ENCODE measurements around the gene FBXW7. TPM values are rescaled to one million over a fixed set of nuclear protein-coding genes. Genes with fewer than 3 reads are reported as not detected.

Gene FBXW7
- total and polyA plus RNA-seq, 2 of the 13 experiments (the other 11 are each of a cell fraction or from before 2014, with no cell fraction given), result 5.0 to 40.9 TPM

DNA sequence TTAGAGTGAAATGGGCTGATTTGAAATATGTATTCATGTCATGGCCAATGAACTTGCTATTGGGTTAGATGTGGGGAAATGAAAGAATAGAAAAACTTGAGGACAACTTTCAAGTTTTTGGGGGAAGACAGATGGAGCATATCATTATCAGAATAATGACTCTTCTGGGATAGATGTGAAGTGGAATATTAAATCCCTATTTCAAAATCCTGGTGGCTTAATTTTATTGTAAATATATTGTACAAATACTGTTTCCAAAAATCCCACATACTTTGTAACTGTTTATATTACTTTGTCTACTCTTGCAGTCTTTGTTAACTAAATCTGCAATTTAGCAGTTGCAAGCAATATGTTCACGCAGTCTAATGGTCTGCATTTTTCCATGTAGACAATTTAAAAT lies 35.9 kb upstream of the FBXW7 start:
- Histone ChIP-seq H3K9ac (ENCODE audit: insufficient read depth, low read depth, low read length) (no peak overlapping the region), H3K79me2 (ENCODE audit: insufficient read depth, low read length) (no peaks in the 10 kb centered on the region), H3K36me3 (replicated peaks in 1 of 2; ENCODE audit: control insufficient read depth in 1 of 2, insufficient read depth in 2 of 2, low read length in 2 of 2) (no peaks in the 10 kb centered on the region), H3K4me2 (ENCODE audit: low read depth, low read length) (no peak overlapping the region), H3K27me3 (ENCODE audit: control insufficient read depth in 1 of 2, insufficient read depth in 2 of 2, low read length in 2 of 2) (peaks cover 0 to 3% of the 10 kb centered on the region in 2 experiments; a peak in 1 of 5 replicates), H3K4me1 (ENCODE audit: insufficient read depth, low read length) (peaks cover 13% of the 10 kb centered on the region), H4K20me1 (ENCODE audit: insufficient read depth, low read length) (no peaks in the 10 kb centered on the region), H3K9me3 (ENCODE audit: low read length) (no peaks in the 10 kb centered on the region), H3K4me3 (replicated peaks in 1 of 3; ENCODE audit: insufficient read depth in 1 of 3, low read depth in 2 of 3, low read length in 3 of 3) (no peak overlapping the region), H3K27ac (ENCODE audit: extremely low read length, insufficient read depth, low read length) (no peak overlapping the region), H2AFZ (ENCODE audit: low read length) (no peak overlapping the region)
- no TSS peak for BruUV-seq (replicated peaks)
- FAIRE-seq (no peak), DNase-seq (ENCODE audit: low spot score) (no peak), ATAC-seq (no peak)
- in situ Hi-C loops (cut with HindIII; ENCODE audit: extremely low pct_ligation_motif_present, low pct_unique_long_range_greater_than_20kb), result no loop called here
- ChIA-PET POLR2A (no interaction called here), CTCF (ENCODE audit: low intra/inter-chr PET ratio, low total read pairs) (no interaction called here)
- 93% methylated on average over 1 of the region's 1 CpG for WGBS (ENCODE audit: low lambda C conversion rate)
- intact Hi-C loops (cut with micrococcal nuclease; ENCODE audit: unreplicated experiment), result no loop called here
- TF ChIP-seq, protein P1, sequence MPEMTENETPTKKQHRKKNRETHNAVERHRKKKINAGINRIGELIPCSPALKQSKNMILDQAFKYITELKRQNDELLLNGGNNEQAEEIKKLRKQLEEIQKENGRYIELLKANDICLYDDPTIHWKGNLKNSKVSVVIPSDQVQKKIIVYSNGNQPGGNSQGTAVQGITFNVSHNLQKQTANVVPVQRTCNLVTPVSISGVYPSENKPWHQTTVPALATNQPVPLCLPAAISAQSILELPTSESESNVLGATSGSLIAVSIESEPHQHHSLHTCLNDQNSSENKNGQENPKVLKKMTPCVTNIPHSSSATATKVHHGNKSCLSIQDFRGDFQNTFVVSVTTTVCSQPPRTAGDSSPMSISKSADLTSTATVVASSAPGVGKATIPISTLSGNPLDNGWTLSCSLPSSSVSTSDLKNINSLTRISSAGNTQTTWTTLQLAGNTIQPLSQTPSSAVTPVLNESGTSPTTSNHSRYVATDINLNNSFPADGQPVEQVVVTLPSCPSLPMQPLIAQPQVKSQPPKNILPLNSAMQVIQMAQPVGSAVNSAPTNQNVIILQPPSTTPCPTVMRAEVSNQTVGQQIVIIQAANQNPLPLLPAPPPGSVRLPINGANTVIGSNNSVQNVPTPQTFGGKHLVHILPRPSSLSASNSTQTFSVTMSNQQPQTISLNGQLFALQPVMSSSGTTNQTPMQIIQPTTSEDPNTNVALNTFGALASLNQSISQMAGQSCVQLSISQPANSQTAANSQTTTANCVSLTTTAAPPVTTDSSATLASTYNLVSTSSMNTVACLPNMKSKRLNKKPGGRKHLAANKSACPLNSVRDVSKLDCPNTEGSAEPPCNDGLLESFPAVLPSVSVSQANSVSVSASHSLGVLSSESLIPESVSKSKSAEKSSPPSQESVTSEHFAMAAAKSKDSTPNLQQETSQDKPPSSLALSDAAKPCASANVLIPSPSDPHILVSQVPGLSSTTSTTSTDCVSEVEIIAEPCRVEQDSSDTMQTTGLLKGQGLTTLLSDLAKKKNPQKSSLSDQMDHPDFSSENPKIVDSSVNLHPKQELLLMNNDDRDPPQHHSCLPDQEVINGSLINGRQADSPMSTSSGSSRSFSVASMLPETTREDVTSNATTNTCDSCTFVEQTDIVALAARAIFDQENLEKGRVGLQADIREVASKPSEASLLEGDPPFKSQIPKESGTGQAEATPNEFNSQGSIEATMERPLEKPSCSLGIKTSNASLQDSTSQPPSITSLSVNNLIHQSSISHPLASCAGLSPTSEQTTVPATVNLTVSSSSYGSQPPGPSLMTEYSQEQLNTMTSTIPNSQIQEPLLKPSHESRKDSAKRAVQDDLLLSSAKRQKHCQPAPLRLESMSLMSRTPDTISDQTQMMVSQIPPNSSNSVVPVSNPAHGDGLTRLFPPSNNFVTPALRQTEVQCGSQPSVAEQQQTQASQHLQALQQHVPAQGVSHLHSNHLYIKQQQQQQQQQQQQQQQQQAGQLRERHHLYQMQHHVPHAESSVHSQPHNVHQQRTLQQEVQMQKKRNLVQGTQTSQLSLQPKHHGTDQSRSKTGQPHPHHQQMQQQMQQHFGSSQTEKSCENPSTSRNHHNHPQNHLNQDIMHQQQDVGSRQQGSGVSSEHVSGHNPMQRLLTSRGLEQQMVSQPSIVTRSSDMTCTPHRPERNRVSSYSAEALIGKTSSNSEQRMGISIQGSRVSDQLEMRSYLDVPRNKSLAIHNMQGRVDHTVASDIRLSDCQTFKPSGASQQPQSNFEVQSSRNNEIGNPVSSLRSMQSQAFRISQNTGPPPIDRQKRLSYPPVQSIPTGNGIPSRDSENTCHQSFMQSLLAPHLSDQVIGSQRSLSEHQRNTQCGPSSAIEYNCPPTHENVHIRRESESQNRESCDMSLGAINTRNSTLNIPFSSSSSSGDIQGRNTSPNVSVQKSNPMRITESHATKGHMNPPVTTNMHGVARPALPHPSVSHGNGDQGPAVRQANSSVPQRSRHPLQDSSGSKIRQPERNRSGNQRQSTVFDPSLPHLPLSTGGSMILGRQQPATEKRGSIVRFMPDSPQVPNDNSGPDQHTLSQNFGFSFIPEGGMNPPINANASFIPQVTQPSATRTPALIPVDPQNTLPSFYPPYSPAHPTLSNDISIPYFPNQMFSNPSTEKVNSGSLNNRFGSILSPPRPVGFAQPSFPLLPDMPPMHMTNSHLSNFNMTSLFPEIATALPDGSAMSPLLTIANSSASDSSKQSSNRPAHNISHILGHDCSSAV (CRISPR knock-in tag; IDR thresholded peaks at IDR 0.05; ENCODE audit: borderline replicate concordance), result no peak
- TF ChIP-seq CCDC6 (CRISPR knock-in tag; IDR thresholded peaks at IDR 0.05), result no peak
- TF ChIP-seq MTA1 (CRISPR knock-in tag; IDR thresholded peaks at IDR 0.05; ENCODE audit: borderline replicate concordance), result no peak
- TF ChIP-seq ZNF891 (CRISPR knock-in tag; IDR thresholded peaks at IDR 0.05), result no peak
- TF ChIP-seq ZBTB2 (CRISPR knock-in tag; IDR thresholded peaks at IDR 0.05; ENCODE audit: low read depth), result no peak
- no peak for TF ChIP-seq ZNF138 (CRISPR knock-in tag; IDR thresholded peaks at IDR 0.05; ENCODE audit: low read depth)
- TF ChIP-seq, protein P2, sequence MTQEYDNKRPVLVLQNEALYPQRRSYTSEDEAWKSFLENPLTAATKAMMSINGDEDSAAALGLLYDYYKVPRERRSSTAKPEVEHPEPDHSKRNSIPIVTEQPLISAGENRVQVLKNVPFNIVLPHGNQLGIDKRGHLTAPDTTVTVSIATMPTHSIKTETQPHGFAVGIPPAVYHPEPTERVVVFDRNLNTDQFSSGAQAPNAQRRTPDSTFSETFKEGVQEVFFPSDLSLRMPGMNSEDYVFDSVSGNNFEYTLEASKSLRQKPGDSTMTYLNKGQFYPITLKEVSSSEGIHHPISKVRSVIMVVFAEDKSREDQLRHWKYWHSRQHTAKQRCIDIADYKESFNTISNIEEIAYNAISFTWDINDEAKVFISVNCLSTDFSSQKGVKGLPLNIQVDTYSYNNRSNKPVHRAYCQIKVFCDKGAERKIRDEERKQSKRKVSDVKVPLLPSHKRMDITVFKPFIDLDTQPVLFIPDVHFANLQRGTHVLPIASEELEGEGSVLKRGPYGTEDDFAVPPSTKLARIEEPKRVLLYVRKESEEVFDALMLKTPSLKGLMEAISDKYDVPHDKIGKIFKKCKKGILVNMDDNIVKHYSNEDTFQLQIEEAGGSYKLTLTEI (CRISPR knock-in tag; conservative IDR thresholded peaks at IDR 0.05), result no peak
- no peak for TF ChIP-seq ZNF589 (CRISPR knock-in tag; conservative IDR thresholded peaks at IDR 0.05)
- TF ChIP-seq ZNF770 (CRISPR knock-in tag; IDR thresholded peaks at IDR 0.05), result no peak

Measured in HepG2 (cell line).